SK-N-SH treated with all-trans-retinoic acid at 6 μM for 48 hours (cell line): ENCODE data around the gene SORCS1.

Experiments used
- ARNTL ChIP-seq: fragments of 450-650 bp; formaldehyde crosslinking; IDR thresholded peaks from 2 replicates; pipeline ENCODE4 v1.5.0; 2020; ENCODE audit warnings: low read depth, mild to moderate bottlenecking, moderate library complexity, borderline replicate concordance
- RARB ChIP-seq: fragments of 250-450 bp; sonication (Bioruptor Pico); IDR thresholded peaks from 2 replicates; pipeline ENCODE4 v1.8.0; 2021; ENCODE audit warnings: mild to moderate bottlenecking, moderate library complexity
- TCF4 ChIP-seq: fragments of 250-450 bp; sonication (Bioruptor Pico); IDR thresholded peaks from 2 replicates; pipeline ENCODE4 v1.8.0; 2021; ENCODE audit warnings: mild to moderate bottlenecking, moderate library complexity, borderline replicate concordance
- ZFP3 ChIP-seq: fragments of 250-450 bp; sonication (Bioruptor Pico); IDR thresholded peaks from 2 replicates; pipeline ENCODE4 v1.5.0; 2020; ENCODE audit warnings: mild to moderate bottlenecking, moderate library complexity
- ZNF70 ChIP-seq: fragments of 450-650 bp; formaldehyde crosslinking; IDR thresholded peaks from 2 replicates; pipeline ENCODE4 v1.5.0; 2020; ENCODE audit warnings: mild to moderate bottlenecking, moderate library complexity
- TF ChIP-seq, protein P1 (sequence below): fragments of 250-450 bp; sonication (Bioruptor Pico); IDR thresholded peaks from 2 replicates; pipeline ENCODE4 v1.8.0; 2021; ENCODE audit warnings: low read depth, mild to moderate bottlenecking, moderate library complexity, borderline replicate concordance
- TF ChIP-seq, protein P2 (sequence below): fragments of 250-450 bp; sonication (Bioruptor Pico); IDR thresholded peaks from 2 replicates; pipeline ENCODE4 v1.8.0; 2020; ENCODE audit warnings: mild to moderate bottlenecking, moderate library complexity, borderline replicate concordance

DNA sequence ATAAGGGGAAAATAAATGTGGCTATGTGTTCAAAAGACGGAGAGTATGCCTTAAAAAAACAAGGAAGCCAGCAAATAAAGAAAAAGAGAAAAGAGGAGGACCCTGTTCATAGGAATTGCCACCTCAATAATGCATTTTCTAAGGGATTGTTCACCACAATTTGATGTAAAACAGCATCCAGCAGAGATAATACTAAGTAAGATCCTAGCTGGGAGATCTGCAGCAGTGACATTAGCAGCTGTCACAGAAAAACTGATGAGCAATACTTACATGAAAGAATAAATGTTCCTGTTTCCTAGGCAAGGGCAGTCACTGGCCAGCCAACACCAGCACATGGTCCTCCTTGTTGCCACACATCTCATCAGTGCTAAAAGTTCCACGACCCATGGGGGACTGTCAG is 391.5 kb downstream of the SORCS1 start:
- TF ChIP-seq ZFP3, result no peak
- TF ChIP-seq RARB, result no peak
- no peak for TF ChIP-seq ZNF70
- TF ChIP-seq, protein P1, sequence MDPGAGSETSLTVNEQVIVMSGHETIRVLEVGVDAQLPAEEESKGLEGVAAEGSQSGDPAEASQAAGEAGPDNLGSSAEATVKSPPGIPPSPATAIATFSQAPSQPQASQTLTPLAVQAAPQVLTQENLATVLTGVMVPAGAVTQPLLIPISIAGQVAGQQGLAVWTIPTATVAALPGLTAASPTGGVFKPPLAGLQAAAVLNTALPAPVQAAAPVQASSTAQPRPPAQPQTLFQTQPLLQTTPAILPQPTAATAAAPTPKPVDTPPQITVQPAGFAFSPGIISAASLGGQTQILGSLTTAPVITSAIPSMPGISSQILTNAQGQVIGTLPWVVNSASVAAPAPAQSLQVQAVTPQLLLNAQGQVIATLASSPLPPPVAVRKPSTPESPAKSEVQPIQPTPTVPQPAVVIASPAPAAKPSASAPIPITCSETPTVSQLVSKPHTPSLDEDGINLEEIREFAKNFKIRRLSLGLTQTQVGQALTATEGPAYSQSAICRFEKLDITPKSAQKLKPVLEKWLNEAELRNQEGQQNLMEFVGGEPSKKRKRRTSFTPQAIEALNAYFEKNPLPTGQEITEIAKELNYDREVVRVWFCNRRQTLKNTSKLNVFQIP (CRISPR knock-in tag), result no peak
- TF ChIP-seq TCF4 (CRISPR knock-in tag), result no peak
- no peak for TF ChIP-seq ARNTL (CRISPR knock-in tag)
- TF ChIP-seq, protein P2, sequence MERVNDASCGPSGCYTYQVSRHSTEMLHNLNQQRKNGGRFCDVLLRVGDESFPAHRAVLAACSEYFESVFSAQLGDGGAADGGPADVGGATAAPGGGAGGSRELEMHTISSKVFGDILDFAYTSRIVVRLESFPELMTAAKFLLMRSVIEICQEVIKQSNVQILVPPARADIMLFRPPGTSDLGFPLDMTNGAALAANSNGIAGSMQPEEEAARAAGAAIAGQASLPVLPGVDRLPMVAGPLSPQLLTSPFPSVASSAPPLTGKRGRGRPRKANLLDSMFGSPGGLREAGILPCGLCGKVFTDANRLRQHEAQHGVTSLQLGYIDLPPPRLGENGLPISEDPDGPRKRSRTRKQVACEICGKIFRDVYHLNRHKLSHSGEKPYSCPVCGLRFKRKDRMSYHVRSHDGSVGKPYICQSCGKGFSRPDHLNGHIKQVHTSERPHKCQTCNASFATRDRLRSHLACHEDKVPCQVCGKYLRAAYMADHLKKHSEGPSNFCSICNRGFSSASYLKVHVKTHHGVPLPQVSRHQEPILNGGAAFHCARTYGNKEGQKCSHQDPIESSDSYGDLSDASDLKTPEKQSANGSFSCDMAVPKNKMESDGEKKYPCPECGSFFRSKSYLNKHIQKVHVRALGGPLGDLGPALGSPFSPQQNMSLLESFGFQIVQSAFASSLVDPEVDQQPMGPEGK (CRISPR knock-in tag), result no peak
